Calu3 (cell line): ENCODE data around the gene FRK. TPM values are rescaled to one million over a fixed set of nuclear protein-coding genes. Genes with fewer than 3 reads are reported as not detected.
"Not testable (repeated sequence)": the region's sequence is repeated elsewhere in the genome, so short reads cannot be mapped to it uniquely, and the experiment has no call there.

Experiments
- BruUV-seq: library from RNA; stranded (reverse); fragments of 400-500 nt; replicated peaks from 2 replicates; lab custom pipeline; 2021; lab: Mats Ljungman, UMichigan
- CTCF ChIA-PET: fragments of 300-600 bp; sonication (Branson Sonifier 250); formaldehyde crosslinking; loops from one replicate; lab custom pipeline; 2022; ENCODE audit warnings: antibody characterized with exemption; lab: Charles Lee
- DNase-seq: peaks from one replicate; pipeline ENCODE4 v3.0.0; 2022
- H3K27ac Mint-ChIP-seq: one replicate; pipeline ENCODE4 v1.8.0; 2022; ENCODE audit warnings: mixed read lengths; ENCODE audit not compliant: unreplicated experiment
- H3K27me3 Mint-ChIP-seq: one replicate; pipeline ENCODE4 v1.8.0; 2022; ENCODE audit warnings: mixed read lengths; ENCODE audit not compliant: unreplicated experiment
- H3K36me3 Mint-ChIP-seq: one replicate; pipeline ENCODE4 v1.8.0; 2022; ENCODE audit warnings: mild to moderate bottlenecking, moderate library complexity, mixed read lengths; ENCODE audit not compliant: insufficient read depth, unreplicated experiment
- H3K4me1 Mint-ChIP-seq: one replicate; pipeline ENCODE4 v1.8.0; 2022; ENCODE audit warnings: mild to moderate bottlenecking, low read depth, mixed read lengths; ENCODE audit not compliant: unreplicated experiment
- H3K4me3 Mint-ChIP-seq: one replicate; pipeline ENCODE4 v1.8.0; 2022; ENCODE audit warnings: mild to moderate bottlenecking, low read depth, moderate library complexity, mixed read lengths; ENCODE audit not compliant: unreplicated experiment
- H3K9me3 Mint-ChIP-seq: one replicate; pipeline ENCODE4 v1.8.0; 2022; ENCODE audit warnings: low read depth, mixed read lengths; ENCODE audit not compliant: unreplicated experiment
- CTCF ChIP-seq: fragments of 200-600 bp; IDR thresholded peaks from one replicate; pipeline ENCODE4 v1.8.0; 2022; ENCODE audit warnings: antibody characterized with exemption; ENCODE audit not compliant: unreplicated experiment
- intact Hi-C: fragments of 100-400 bp; cut with micrococcal nuclease; formaldehyde crosslinking; loops from one replicate; pipeline ENCODE4 v1.10.0; 2022; ENCODE audit not compliant: unreplicated experiment
- total RNA-seq: library from RNA; stranded (reverse); gene quantifications from 2 replicates; pipeline ENCODE4 v1.2.3, GENCODE V29; 2022

The FRK gene
- total RNA-seq, 1 experiment from 2014 or later = 21.2 TPM

GRCh38 chr6:115948751-115949150 lies 111.9 kb downstream of the FRK start:
- CTCF ChIA-PET = no interaction called here
- Mint-ChIP-seq H3K4me3 (no peak overlapping the region), H3K27me3 (no peaks in the 10 kb centered on the region), H3K36me3 (peaks cover 7% of the 10 kb centered on the region), H3K9me3 (no peaks in the 10 kb centered on the region), H3K27ac (no peak overlapping the region), H3K4me1 (no peaks in the 10 kb centered on the region)
- DNase-seq = no peak
- BruUV-seq = no TSS peak
- no peak for TF ChIP-seq CTCF
- intact Hi-C loops = no loop called here

DNA sequence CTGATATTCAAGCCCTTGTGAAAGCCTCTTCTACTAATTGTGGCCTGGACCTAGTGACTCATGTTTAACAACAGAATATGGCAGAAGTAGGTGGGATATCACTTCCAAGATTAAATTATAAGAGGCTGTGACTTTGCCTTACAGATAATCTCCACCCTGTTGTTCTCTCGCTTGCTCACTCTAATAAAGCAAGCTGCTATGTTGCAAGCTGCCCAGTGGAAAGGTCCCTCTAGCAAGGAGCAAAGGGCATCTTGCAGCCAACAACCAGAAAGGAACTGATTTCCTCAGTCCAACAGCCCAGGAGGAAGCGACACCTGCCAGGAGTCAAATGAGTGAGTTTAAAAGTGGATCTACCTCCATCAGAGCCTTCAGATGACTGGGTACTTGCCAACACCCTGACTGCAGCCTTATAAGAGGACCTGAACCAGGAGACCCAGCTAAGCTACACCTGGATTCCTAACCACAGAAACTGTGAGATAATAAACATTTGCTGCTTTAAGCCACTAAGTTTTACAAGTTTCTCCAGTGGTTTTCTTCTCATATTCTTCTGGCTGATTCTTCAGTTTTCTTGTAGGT lies 112.6 kb downstream of the FRK start:
- Mint-ChIP-seq H3K4me3 (no peak overlapping the region), H3K27me3 (no peaks in the 10 kb centered on the region), H3K27ac (no peak overlapping the region), H3K36me3 (peaks cover 7% of the 10 kb centered on the region), H3K9me3 (no peaks in the 10 kb centered on the region), H3K4me1 (no peaks in the 10 kb centered on the region)
- DNase-seq = no peak
- BruUV-seq = no TSS peak
- CTCF ChIA-PET = no interaction called here
- intact Hi-C loops = no loop called here
- no peak for TF ChIP-seq CTCF

- DNase-seq = no peak
- no TSS peak for BruUV-seq
- no peaks in the 10 kb centered on the region for H3K4me1 Mint-ChIP-seq
- no peak overlapping the region for H3K27ac Mint-ChIP-seq
- H3K4me3 Mint-ChIP-seq = no peak overlapping the region
- CTCF ChIA-PET = interaction anchor here (0.7 kb wide), 1 partner anchor 24 kb away, joined by 3 read pairs; no protein-coding TSS in a partner anchor
- H3K9me3 Mint-ChIP-seq = no peaks in the 10 kb centered on the region
- no peak for TF ChIP-seq CTCF
- H3K36me3 Mint-ChIP-seq = peaks cover 7% of the 10 kb centered on the region
- H3K27me3 Mint-ChIP-seq = no peaks in the 10 kb centered on the region
- intact Hi-C loops = no loop called here
Measured at GRCh38 chr6:115945812-115946211, 114.9 kb downstream of the FRK start.

GRCh38 chr6:115945306-115945705 lies 115.4 kb downstream of the FRK start:
- CTCF ChIA-PET = no interaction called here
- Mint-ChIP-seq H3K27ac (no peak overlapping the region), H3K4me3 (no peak overlapping the region), H3K27me3 (no peaks in the 10 kb centered on the region), H3K4me1 (no peaks in the 10 kb centered on the region), H3K9me3 (no peaks in the 10 kb centered on the region), H3K36me3 (peaks cover 9% of the 10 kb centered on the region)
- intact Hi-C loops = no loop called here
- BruUV-seq = no TSS peak
- no peak for TF ChIP-seq CTCF
- no peak for DNase-seq

DNA sequence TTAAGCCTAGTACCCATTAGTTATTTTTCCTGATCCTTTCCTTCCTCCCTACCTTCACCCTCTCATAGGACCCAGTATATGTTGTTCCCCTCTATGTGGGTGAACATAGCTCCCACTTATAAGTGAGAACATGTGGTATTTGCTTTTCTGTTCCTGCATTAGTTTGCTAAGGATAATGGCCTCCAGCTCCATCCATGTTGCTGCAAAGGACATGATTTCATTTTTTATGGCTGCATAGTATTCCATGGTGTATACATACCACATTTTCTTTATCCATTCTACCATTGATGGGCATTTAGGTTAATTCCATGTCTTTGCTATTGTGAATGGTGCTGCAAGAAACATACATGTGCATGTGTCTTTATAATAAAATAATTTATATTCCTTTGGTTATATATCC lies 115.9 kb downstream of the FRK start:
- intact Hi-C loops, DNase-seq, H3K36me3 Mint-ChIP-seq, H3K27me3 Mint-ChIP-seq, H3K4me1 Mint-ChIP-seq, CTCF ChIA-PET, H3K9me3 Mint-ChIP-seq, H3K4me3 Mint-ChIP-seq, H3K27ac Mint-ChIP-seq, BruUV-seq: not testable (repeated sequence)

GRCh38 chr6:115937502-115937901 lies 123.2 kb downstream of the FRK start:
- BruUV-seq, DNase-seq, CTCF ChIA-PET, H3K27me3 Mint-ChIP-seq, H3K9me3 Mint-ChIP-seq, intact Hi-C loops, H3K27ac Mint-ChIP-seq, H3K4me3 Mint-ChIP-seq: not testable (repeated sequence)
- peaks cover 17% of the 10 kb centered on the region for H3K36me3 Mint-ChIP-seq
- H3K4me1 Mint-ChIP-seq = peaks cover 16% of the 10 kb centered on the region
